HG03439 (cell line): ENCODE results near the gene NUP62.
A peak's percentile ranks its signal among the peaks of the same experiment; 100 is the strongest.

Experiments
- ATAC-seq: cut with Tn5 transposase; IDR thresholded peaks from one replicate; pipeline ENCODE4 v1.9.1; 2021; ENCODE audit warnings: mild to moderate bottlenecking, moderate library complexity; ENCODE audit not compliant: unreplicated experiment

Gene NUP62

GRCh38 chr19:49869484-49870308, 59.6 kb downstream of the NUP62 start:
- ATAC-seq, result peak; percentile 64

GRCh38 chr19:49869009-49869483, 60.3 kb downstream of the NUP62 start:
- no peak for ATAC-seq

- peak; percentile 41 for ATAC-seq
Observed at GRCh38 chr19:49866933-49867782, 62.1 kb downstream of the NUP62 start, which contains the start of gene PNKP. Gene PNKP, minus strand, starts transcription at chr19:49867576. Its CDS starts 372 bp downstream, at chr19:49867204.

- no peak for ATAC-seq
Observed at GRCh38 chr19:49864890-49865289, 64.4 kb downstream of the NUP62 start.

GRCh38 chr19:49863935-49864320, 65.4 kb downstream of the NUP62 start:
- ATAC-seq, result no peak

GRCh38 chr19:49863254-49863934, 65.9 kb downstream of the NUP62 start:
- no peak for ATAC-seq

GRCh38 chr19:49862391-49863253, 66.7 kb downstream of the NUP62 start:
- ATAC-seq, result no peak

GRCh38 chr19:49861541-49862378, 67.5 kb downstream of the NUP62 start:
- ATAC-seq, result no peak

GRCh38 chr19:49861107-49861506, 68.2 kb downstream of the NUP62 start:
- ATAC-seq, result no peak

- ATAC-seq, result no peak
Observed at GRCh38 chr19:49860336-49861102, 68.8 kb downstream of the NUP62 start.

- ATAC-seq, result no peak
Observed at GRCh38 chr19:49859682-49860335, 69.5 kb downstream of the NUP62 start.

- ATAC-seq, result no peak
Observed at GRCh38 chr19:49858088-49858985, 71.0 kb downstream of the NUP62 start.

GRCh38 chr19:49857838-49858087, 71.5 kb downstream of the NUP62 start:
- no peak for ATAC-seq

- no peak for ATAC-seq
Observed at GRCh38 chr19:49857061-49857837, 72.1 kb downstream of the NUP62 start.
